Activated CD4-positive, alpha-beta T cell treated with anti-CD3 and anti-CD28 coated beads, Interleukin-10, Interleukin-2, amounts not matched to agents 100 ng/mL and 50 ng/mL, durations not matched to agents 16 hours and 8 hours (primary cell): ENCODE data around the gene MAP1B.
A peak's percentile ranks its signal among the peaks of the same experiment; 100 is the strongest.

ENCODE experiments used
- DNase-seq: peaks from one replicate; pipeline ENCODE4 v3.0.0-alpha.2; 2020

The MAP1B gene

GRCh38 chr5:72134226-72134899 is 27.1 kb downstream of the MAP1B start:
- DNase-seq, result no peak

- peak; percentile 14 for DNase-seq
These were observed 30.6 kb downstream of the MAP1B start for GRCh38 chr5:72137826-72138409.

- DNase-seq, result peak; percentile 80
These were observed 31.8 kb downstream of the MAP1B start for GRCh38 chr5:72138943-72139521.

GRCh38 chr5:72140711-72141110 is 33.4 kb downstream of the MAP1B start:
- DNase-seq, result no peak

GRCh38 chr5:72141440-72142355 is 34.4 kb downstream of the MAP1B start:
- DNase-seq, result no peak

GRCh38 chr5:72144762-72145161 is 37.5 kb downstream of the MAP1B start:
- no peak for DNase-seq

GRCh38 chr5:72145348-72145747 is 38.1 kb downstream of the MAP1B start:
- no peak for DNase-seq

- DNase-seq, result no peak
These were observed 38.8 kb downstream of the MAP1B start for GRCh38 chr5:72146056-72146455.

GRCh38 chr5:72147569-72147968 is 40.3 kb downstream of the MAP1B start:
- DNase-seq, result no peak

GRCh38 chr5:72149742-72150141 is 42.5 kb downstream of the MAP1B start:
- DNase-seq, result no peak

GRCh38 chr5:72151169-72151568 is 43.9 kb downstream of the MAP1B start:
- DNase-seq, result no peak

- no peak for DNase-seq
These were observed 44.4 kb downstream of the MAP1B start for GRCh38 chr5:72151646-72152045.

GRCh38 chr5:72152545-72152944 is 45.3 kb downstream of the MAP1B start:
- DNase-seq, result no peak

- DNase-seq, result no peak
These were observed 46.3 kb downstream of the MAP1B start for GRCh38 chr5:72153551-72153950.

- DNase-seq, result no peak
These were observed 46.9 kb downstream of the MAP1B start for GRCh38 chr5:72154076-72154756.

GRCh38 chr5:72156946-72157624 is 49.8 kb downstream of the MAP1B start:
- DNase-seq, result no peak

- DNase-seq, result no peak
These were observed 50.3 kb downstream of the MAP1B start for GRCh38 chr5:72157625-72157962.

- no peak for DNase-seq
These were observed 52.2 kb downstream of the MAP1B start for GRCh38 chr5:72159501-72159911.

- DNase-seq, result no peak
These were observed 53.1 kb downstream of the MAP1B start for GRCh38 chr5:72160329-72160728.

GRCh38 chr5:72160959-72161358 is 53.7 kb downstream of the MAP1B start:
- DNase-seq, result no peak

- DNase-seq, result no peak
These were observed 54.7 kb downstream of the MAP1B start for GRCh38 chr5:72161951-72162350.

- no peak for DNase-seq
These were observed 56.2 kb downstream of the MAP1B start for GRCh38 chr5:72163349-72163983.
